Kidney (tissue), 14 donors: ENCODE results near the gene HECW1. TPM values are rescaled to one million over a fixed set of nuclear protein-coding genes. Genes with fewer than 3 reads are reported as not detected.
A peak's percentile ranks its signal among the peaks of the same experiment; 100 is the strongest.

ENCODE experiments used
- DNase-seq, 5 donors: peaks; one replicate each; pipeline ENCODE4 v3.0.0-alpha.2; 2013 to 2020
- FAIRE-seq: peaks from 2 replicates; lab custom pipeline; 2012; peaks lifted over from hg19 to GRCh38; lab: Jason Lieb, UNC
- H3K27ac ChIP-seq, 2 donors: one replicate each; pipeline ENCODE4 v1.7.0; 2013; ENCODE audit warnings: low read depth in 2 of 2, low read length in 2 of 2, inconsistent platforms in 1 of 2
- H3K27me3 ChIP-seq: one replicate; pipeline ENCODE4 v1.7.1; 2013; ENCODE audit warnings: low read length, inconsistent platforms; ENCODE audit not compliant: control insufficient read depth, insufficient read depth
- H3K36me3 ChIP-seq, 3 donors: one replicate each; pipeline versions ENCODE4 v1.7.0 to v1.7.1; 2013; ENCODE audit warnings: low read length in 3 of 3, control low read depth in 1 of 3, inconsistent platforms in 1 of 3; ENCODE audit not compliant: insufficient read depth in 3 of 3, control insufficient read depth in 2 of 3
- H3K4me1 ChIP-seq, 3 donors: one replicate each; pipeline versions ENCODE4 v1.7.0 to v1.7.1; 2013; ENCODE audit warnings: low read length in 3 of 3, inconsistent platforms in 1 of 3, low read depth in 1 of 3; ENCODE audit not compliant: control insufficient read depth in 2 of 3, insufficient read depth in 2 of 3
- H3K4me3 ChIP-seq, 3 donors: one replicate each; pipeline versions ENCODE4 v1.7.0 to v1.8.1; 2013; ENCODE audit warnings: low read length in 3 of 3, control low read depth in 1 of 3, inconsistent platforms in 1 of 3
- H3K9ac ChIP-seq, 3 donors: one replicate each; pipeline versions ENCODE4 v1.7.0 to v1.7.1; 2013; ENCODE audit warnings: low read length in 3 of 3, control low read depth in 1 of 3, inconsistent platforms in 1 of 3
- H3K9me3 ChIP-seq, 3 donors: one replicate each; pipeline versions ENCODE4 v1.7.0 to v1.7.1; 2013; ENCODE audit warnings: low read length in 3 of 3, control low read depth in 1 of 3, inconsistent platforms in 1 of 3; ENCODE audit not compliant: control insufficient read depth in 2 of 3, insufficient read depth in 1 of 3
- intact Hi-C: fragments of 100-400 bp; cut with DNase I; formaldehyde crosslinking; loops from one replicate; pipeline ENCODE4 v1.11.1; 2022
- polyA plus RNA-seq: library from polyadenylated mRNA; stranded (reverse); fragments of 350-450 nt; fragmentation: Illumina TruSeq; extraction: RNeasy Lipid Tissue Mini Kit (QIAGEN cat#74804); gene quantifications from one replicate; pipeline ENCODE4 v1.2.3, GENCODE V29; 2014; ENCODE audit warnings: low read depth, low replicate concordance; ENCODE audit not compliant: insufficient read depth
- total RNA-seq: library from RNA; stranded (reverse); fragmentation: NEBNext Ultra II Directional; extraction: Animal tissue kit (Norgen Biotek cat#: 25700); gene quantifications from one replicate; pipeline ENCODE4 v1.2.1, GENCODE V29; 2021
- TF ChIP-seq, protein P1 (sequence below): IDR thresholded peaks from 3 replicates; pipeline ENCODE4 v1.5.1; 2012; ENCODE audit warnings: mild to moderate bottlenecking, moderate library complexity, borderline replicate concordance; ENCODE audit not compliant: insufficient read depth; ENCODE audit errors: extremely low read depth
- donor health status: control.
- donor health status: control.
- donor health status: control.
- donor health status: control.
- donor health status: control.
- donor health status: DM: yes; HTN: yes; CAD: no.
- donor health status: Normal renal cell carcinoma (clear cell type).

The HECW1 gene
- total and polyA plus RNA-seq, 2 donors from 2014 or later, result 0.50 to 7.5 TPM

DNA sequence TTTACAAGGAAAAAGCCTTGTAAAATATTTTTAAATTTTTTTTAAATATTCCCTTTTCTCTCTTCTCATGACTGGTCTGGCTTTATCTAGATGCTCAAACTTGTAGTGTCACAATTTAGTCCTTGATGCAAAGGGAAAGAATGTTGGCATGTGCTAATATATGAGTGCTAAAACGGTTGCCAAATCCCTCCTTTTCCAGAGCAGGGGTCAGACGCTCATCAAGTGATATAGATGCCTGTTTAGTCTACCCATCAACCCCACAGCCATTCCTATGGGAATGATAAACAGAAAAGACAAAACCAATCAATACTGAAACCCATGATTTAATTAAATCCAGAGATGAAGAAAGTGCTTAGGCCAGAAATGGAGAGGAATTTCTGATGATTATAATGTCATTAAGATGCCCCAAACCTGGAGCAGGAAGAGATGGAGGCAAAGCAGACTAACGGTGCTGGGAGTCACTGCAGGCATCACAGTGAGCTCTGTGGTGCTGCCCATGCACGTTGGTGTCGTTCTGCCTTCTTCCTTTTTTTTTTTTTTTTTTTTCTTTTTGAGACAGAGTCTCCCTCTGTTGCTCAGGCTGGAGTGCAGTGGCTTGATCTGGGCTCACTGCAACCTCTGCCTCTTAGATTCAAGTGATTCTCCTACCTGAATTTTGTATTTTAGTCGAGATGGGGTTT is 260.4 kb downstream of the HECW1 start:
- Histone ChIP-seq H3K9me3 (no peaks in the 10 kb centered on the region), H3K36me3 (no peaks in the 10 kb centered on the region), H3K4me3 (no peak overlapping the region), H3K9ac (no peak overlapping the region), H3K4me1 (peaks cover 0 to 4% (median 0%) of the 10 kb centered on the region in 3 donors), H3K27me3 (no peaks in the 10 kb centered on the region), H3K27ac (no peak overlapping the region)
- no peak for FAIRE-seq
- intact Hi-C loops, result no loop called here
- DNase-seq, result no peak
- TF ChIP-seq, protein P1, sequence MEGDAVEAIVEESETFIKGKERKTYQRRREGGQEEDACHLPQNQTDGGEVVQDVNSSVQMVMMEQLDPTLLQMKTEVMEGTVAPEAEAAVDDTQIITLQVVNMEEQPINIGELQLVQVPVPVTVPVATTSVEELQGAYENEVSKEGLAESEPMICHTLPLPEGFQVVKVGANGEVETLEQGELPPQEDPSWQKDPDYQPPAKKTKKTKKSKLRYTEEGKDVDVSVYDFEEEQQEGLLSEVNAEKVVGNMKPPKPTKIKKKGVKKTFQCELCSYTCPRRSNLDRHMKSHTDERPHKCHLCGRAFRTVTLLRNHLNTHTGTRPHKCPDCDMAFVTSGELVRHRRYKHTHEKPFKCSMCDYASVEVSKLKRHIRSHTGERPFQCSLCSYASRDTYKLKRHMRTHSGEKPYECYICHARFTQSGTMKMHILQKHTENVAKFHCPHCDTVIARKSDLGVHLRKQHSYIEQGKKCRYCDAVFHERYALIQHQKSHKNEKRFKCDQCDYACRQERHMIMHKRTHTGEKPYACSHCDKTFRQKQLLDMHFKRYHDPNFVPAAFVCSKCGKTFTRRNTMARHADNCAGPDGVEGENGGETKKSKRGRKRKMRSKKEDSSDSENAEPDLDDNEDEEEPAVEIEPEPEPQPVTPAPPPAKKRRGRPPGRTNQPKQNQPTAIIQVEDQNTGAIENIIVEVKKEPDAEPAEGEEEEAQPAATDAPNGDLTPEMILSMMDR, result no peak

DNA sequence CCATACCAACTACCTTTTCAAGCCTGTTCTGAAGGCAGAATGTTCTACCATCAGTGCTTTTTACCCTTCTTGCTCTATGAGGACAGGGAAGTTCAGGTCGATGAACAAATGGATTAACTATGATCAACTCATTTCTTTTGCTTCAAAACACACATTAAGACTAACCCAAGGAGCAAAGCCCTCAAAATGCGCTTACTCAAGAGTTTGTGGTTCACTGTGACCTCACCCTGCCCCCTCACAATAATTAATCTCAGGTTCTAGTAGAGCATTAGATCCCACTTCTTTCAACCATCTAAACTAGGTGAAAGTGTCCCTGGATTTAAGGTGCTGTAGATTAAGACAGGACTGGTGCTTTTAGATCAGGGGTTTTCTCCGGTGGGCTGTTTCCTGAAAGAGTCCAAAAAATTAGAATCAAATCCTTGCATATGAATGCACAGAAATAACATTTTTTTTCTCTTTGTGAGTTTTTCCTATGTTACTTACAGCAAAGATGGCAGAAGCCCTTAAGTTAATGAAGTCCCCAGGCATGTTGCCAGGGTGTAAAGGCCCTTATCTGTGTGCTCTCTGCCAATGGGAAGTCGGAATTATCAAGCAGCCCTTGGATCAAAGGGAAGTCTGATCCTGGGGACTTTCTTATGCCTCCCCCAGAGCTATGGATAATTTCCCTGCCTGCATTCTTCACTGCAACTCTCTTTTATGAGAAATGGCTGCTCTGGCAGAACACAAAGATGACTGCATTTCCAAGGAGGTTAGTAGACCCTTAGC is 264.9 kb downstream of the HECW1 start:
- DNase-seq (peak in 2 of 5 donors; percentile 35 to 37), FAIRE-seq (no peak)
- TF ChIP-seq, protein P1, result no peak
- no peaks in the 10 kb centered on the region for H3K36me3 ChIP-seq
- H3K4me3 ChIP-seq, result peak overlapping the region in 2 of 3 donors; percentile 64 to 71
- H3K9me3 ChIP-seq, result no peaks in the 10 kb centered on the region
- intact Hi-C loops, result no loop called here
- no peak overlapping the region for H3K9ac ChIP-seq
- peaks cover 0 to 4% (median 0%) of the 10 kb centered on the region in 3 donors for H3K4me1 ChIP-seq
- peak overlapping the region; percentile 45 to 59 for H3K27ac ChIP-seq
- no peaks in the 10 kb centered on the region for H3K27me3 ChIP-seq

DNA sequence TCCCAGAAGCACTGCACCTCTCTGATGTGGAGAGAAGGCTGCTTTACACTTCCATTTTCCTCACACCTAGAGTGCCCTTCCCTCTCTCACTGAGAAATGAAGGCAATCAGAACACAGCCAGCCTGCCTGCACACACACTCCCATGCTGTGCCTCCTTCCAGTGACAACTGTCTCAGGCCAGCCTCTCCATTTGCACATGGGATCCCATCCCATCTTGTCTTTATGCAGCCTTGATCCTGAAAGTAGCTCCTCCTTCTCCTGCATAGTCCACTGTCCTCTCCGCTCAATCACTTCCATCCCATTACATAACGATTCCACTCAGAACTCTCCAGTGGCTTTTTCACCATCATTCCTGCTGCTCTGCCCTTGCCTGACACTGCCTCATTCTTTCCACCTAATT is 266.8 kb downstream of the HECW1 start:
- TF ChIP-seq, protein P1, result no peak
- FAIRE-seq, result no peak
- intact Hi-C loops, result no loop called here

More for the DNA sequence above, 266.8 kb downstream of the HECW1 start:
- no peaks in the 10 kb centered on the region for H3K9me3 ChIP-seq
- peaks cover 0 to 4% (median 0%) of the 10 kb centered on the region in 3 donors for H3K4me1 ChIP-seq
- no peak overlapping the region for H3K9ac ChIP-seq
- no peaks in the 10 kb centered on the region for H3K36me3 ChIP-seq
- no peaks in the 10 kb centered on the region for H3K27me3 ChIP-seq
- peak overlapping the region in 2 of 3 donors; percentile 64 to 71 for H3K4me3 ChIP-seq
- H3K27ac ChIP-seq, result peak overlapping the region in 1 of 2 donors; percentile 51
- no peak for DNase-seq
